GM21360 (cell line): ENCODE data around the gene ZNF41.
A peak's percentile ranks its signal among the peaks of the same experiment; 100 is the strongest.
"Not testable (repeated sequence)": the region's sequence is repeated elsewhere in the genome, so short reads cannot be mapped to it uniquely, and the experiment has no call there.

Source experiments
- ATAC-seq: cut with Tn5 transposase; IDR thresholded peaks from one replicate; pipeline ENCODE4 v1.9.1; 2021; ENCODE audit warnings: mild to moderate bottlenecking, moderate library complexity; ENCODE audit not compliant: unreplicated experiment

The ZNF41 gene

DNA sequence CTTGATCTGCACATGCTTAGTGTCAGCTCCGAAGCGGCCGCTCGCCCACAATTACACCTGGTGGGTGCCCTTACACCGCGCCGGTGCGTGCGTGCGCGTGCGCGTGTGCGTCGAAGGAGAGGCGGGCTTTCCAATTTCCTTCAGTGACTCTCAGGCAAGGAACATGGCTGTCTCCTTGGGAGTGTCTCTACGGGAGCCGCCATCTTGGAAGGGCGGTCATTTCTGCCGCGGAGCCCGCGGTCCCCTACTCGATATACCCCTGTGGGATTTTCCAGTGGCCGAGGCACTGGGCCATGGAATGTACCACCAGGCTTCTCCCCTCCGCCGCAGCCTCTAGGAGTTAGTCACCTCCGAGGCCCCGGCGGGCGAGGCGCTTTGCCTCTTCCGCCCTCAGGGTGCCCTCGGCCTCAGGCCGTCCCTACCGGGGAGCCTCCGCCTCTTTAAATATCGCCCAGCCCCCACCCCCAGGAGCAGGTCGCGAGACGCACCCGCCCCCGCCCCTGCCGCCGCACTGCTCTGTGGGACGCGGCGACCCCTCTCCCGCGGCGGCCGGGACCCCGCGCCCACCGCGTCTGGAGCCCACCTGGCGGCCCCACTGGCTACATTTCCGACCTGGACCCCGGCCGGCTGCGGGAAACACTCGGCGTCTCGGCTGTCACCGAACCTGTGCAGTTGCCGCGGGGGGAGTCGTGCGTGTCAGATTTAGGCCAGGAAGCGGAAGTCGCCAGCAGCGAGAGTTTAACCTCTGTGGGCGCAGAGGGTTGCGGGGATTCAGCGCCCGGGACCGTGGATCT is at the start of gene ZNF41:
Gene ZNF41 (minus strand): TSS at position 711 of the 794 bp plus-strand sequence. CDS start 15,741 bp downstream, outside the sequence.
- peak; percentile 79 for ATAC-seq

DNA sequence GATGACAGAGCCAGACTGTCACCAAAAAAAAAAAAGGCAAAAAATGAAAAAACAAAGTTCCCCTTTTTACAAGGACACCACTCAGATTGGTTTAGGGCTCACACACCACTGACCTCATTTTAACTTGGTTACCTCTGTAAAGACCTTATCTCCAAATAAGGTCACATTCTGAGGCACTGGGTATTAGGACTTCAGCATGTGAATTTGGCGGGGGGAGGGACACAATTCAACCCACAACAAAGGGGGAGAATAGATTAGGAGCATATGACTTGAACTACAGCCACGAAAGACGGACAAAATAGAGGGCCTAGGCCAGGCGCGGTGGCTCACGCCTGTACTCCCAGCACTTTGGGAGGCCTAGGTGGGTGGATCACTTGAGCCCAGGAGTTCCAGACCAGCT is 47.0 kb upstream of the ZNF41 start:
- no peak for ATAC-seq

GRCh38 chrX:47529548-47529947 is 46.5 kb upstream of the ZNF41 start:
- no peak for ATAC-seq

- ATAC-seq, result no peak
Measured at GRCh38 chrX:47523713-47524166, 40.7 kb upstream of the ZNF41 start.

- ATAC-seq, result peak; percentile 72
Measured at GRCh38 chrX:47523297-47523696, 40.3 kb upstream of the ZNF41 start.

GRCh38 chrX:47518144-47518543 is 35.1 kb upstream of the ZNF41 start:
- no peak for ATAC-seq

GRCh38 chrX:47515941-47516665 is 33.1 kb upstream of the ZNF41 start:
- ATAC-seq, result no peak

DNA sequence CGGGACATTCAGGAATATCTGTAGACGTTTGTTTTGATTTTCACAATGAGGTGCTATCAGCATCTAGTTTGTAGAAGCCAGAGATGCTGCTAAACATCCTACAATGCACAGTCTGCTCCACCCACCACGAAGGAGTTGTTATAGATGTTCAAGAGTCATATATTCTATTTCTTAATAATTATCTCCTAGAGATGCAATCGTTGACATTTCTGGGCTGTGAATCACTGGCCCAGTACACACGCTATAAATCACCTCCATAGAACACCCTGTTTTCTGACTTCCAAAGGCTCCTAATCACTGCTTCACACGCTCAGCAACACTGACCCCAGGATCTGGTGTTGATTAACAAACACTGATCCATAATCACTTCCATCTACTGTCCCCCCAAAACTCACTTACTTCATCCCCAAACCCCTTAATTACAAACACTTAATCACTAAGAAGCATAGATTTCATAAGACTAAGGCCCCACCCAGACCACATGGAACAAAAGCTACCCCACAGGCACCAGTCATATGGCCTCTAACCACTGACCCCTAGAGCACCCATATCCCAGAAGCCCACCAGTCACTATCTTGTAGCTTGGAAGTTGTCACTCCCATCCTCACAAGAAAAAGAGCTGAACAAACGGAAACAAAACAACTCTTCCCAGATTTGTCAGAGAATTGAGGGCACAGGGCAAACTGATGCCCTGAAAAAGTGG is 31.7 kb upstream of the ZNF41 start:
- no peak for ATAC-seq

DNA sequence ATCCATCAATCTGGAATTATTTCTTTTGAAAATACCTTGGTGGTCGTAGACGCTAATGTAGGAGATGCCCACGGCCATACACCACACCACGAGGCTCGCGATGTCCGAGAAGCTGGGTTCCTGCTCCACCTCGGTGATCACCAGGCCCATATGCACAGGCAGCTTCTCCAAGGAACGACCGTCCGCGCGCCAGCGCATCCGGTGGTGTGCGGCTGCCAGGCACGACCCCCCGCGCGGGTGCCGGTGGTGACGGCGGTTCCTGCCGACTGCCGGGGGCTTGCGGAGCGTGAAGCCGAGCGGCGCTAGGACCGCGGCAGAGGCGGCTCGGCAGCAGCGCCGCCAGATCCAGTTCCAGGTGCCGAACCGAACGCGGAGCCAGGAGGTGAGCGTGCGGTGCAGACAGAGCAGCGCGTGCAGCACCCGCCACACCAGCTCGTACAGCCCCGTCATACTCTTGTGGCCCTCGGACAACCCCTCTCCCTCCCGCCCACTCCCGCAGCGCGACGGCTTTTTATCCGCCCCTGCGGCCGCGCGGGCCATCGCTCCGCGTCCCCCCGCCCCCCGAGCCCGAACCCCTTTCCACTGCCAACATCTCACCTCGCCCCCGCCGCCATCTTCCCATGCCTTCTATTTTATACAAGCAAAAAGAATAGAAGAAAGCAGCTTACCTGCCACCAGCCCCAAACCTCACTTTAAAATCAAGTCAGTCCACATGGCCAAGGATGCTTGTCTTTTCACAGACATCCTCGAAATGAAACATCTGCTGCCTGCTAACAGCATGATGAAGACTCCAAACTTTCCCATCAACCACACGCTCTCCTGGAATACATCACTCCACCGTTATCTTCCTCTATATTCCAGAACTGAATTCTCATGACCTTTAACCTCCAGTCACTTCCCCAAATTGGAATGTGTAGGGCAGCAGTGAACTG is 30.3 kb upstream of the ZNF41 start:
- not testable (repeated sequence) for ATAC-seq

- ATAC-seq, result not testable (repeated sequence)
Measured at GRCh38 chrX:47512383-47512782, 29.4 kb upstream of the ZNF41 start.

- no peak for ATAC-seq
Measured at GRCh38 chrX:47507153-47507867, 24.3 kb upstream of the ZNF41 start.

DNA sequence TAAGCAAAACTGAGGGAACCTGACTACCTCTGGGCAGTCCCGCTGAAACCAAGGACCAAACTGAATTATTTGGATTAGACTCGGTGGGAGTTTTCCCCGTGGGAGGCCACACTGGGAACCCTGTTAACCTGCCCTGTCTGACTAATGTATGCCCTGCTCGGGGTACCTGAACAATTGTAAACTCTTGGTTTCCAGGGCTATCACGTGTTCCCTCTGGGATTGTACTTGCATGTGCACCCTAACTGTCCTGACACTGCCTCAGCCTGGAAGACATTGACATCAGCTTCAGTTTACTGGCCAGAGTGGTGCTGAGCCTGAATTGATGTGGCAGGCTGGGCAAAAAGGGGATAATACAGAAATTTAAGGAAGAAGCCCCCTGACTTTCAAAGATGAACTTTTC is 20.1 kb upstream of the ZNF41 start:
- ATAC-seq, result no peak

DNA sequence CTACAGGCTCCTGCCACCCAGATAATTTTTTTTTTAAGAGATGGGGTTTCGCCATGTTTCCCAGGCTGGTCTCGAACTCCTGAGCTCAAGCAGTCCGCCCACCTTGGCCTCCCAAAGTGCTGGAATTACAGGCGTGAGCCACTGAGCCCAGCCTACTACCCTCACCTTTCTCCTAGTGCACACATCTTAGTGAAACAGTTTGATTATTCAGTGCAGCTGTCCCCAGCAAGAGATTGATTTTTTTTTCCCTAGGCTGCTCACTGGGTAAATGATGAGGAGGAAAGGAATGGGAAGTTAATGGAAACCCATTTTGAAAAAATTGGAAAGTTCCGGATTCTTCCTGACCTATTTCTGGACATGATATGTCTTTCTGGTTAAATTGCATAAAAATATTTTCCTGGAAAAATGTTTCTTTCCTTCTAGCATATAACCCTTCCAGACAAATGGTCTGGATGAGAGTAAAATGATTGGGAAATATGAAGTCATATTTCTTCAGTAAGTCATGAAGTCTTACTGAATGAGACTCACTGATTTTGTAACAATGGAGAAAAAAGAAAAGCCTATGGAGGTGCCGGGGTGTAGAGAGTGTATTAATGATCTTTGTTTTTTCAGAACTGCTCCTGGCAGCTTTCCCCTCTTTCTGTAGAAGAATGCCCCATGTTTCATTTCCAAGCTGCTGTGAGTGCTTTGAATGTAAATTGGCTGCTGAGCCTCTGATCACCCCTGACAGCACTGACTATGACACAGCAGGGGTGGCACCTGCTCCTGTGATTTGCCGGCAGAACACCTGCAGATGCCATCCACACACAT is 19.5 kb upstream of the ZNF41 start:
- no peak for ATAC-seq

DNA sequence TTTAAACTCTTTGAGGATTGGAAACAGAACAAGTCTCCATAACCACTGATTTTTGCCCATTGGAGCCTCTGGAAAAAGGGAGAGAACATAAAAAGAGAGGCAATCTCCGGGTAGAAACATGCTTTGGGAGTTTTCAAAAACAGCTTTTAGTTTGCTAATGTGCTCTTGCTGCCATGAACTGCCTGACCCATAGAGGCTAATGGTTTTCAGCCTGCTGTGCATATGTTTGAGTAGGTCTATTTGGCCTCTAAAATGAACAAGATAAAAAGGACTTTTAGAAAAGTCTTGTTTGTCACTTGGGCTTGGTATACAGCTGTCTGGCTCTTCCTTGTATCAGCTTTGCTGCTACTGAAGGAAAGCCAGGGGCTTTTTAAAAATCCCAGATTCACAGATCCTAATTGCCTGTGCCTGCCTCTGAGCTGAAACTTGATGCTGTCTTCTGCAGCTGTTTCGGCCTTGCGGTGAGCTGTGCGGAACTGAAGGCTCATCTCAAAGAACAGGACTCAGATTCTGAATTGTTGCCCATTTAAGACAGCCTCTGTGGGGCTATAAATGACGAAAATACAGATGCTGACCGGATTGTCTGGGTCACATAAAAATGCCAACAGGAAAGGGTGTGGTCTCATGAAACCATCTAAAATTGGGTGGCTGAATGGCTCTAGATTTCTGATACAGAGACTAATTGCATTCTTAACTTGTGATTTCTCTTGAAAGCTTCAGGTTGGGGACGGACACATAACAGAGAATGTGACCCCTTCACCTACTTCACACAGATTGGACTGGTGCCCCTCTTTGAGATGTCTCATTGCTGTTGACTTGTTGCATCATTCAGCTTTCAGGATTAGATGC is 18.4 kb upstream of the ZNF41 start:
- no peak for ATAC-seq

DNA sequence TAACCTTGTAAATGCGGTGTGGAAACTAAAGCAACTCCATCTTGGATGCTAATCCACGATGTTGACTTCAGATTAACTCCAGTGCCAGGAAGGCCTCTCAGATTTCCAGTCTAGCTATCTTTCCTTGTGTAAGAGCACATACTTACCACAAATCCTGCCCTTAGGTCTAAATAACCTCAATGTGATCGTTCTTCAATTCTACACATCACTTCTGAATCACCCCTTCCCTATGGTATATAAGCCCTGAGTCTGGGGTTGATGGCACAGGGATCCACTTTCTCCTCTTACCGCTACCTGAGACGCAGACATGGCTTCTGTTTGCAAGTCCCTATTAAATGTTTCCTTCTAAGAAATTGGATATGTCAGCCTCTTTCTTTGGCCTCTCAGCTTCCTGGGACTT is 17.5 kb upstream of the ZNF41 start:
- ATAC-seq, result no peak

GRCh38 chrX:47499293-47499692 is 16.3 kb upstream of the ZNF41 start:
- no peak for ATAC-seq

DNA sequence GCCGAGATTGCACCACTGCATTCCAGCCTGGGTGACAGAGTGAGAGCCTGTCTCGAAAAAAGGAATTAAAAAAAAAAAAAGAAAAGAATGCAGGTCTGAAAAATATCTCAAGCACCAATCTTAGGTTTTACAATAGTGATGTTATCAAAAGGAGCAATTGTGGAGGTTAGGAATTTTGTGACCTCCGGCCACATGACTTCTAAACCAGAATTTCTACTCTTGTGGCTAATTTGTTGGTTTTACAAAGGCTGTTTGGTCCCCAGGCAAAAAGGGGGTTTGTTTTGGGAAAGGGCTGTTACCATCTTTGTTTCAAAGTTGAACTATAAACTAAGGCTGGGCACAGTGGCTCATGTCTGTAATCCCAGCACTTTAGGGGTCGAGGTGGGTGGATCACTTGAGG is 15.4 kb upstream of the ZNF41 start:
- no peak for ATAC-seq

- no peak for ATAC-seq
Measured at GRCh38 chrX:47497271-47497888, 14.4 kb upstream of the ZNF41 start.
